HepG2 (cell line): ENCODE measurements around the gene CADPS2. TPM values are rescaled to one million over a fixed set of nuclear protein-coding genes. Genes with fewer than 3 reads are reported as not detected.

Experiments used
- ATAC-seq: fragments of 200-7000 bp; cut with Tn5 transposase; 3 replicates; pipeline ENCODE4 v1.9.1; 2020; ENCODE audit warnings: mild to moderate bottlenecking, moderate library complexity
- BruUV-seq: library from RNA; stranded (reverse); fragments of 400-500 nt; replicated peaks from 2 replicates; lab custom pipeline; 2021; lab: Mats Ljungman, UMichigan
- CTCF ChIA-PET: fragments of 300-600 bp; formaldehyde crosslinking; extraction: SDS; loops from one replicate; lab custom pipeline; 2021; ENCODE audit warnings: low total read pairs, inconsistent platforms, low intra/inter-chr PET ratio; lab: Yijun Ruan, JAX
- POLR2A ChIA-PET: fragments of 350-600 bp; sonication (Branson Sonifier 250); formaldehyde crosslinking; loops from one replicate; lab custom pipeline; 2020; ENCODE audit warnings: antibody characterized with exemption, inconsistent platforms; lab: Yijun Ruan, JAX
- DNase-seq: peaks from one replicate; pipeline ENCODE4 v3.0.0-alpha.2; 2015; ENCODE audit warnings: low spot score
- FAIRE-seq: peaks from 3 replicates; lab custom pipeline; 2011; peaks lifted over from hg19 to GRCh38; lab: Jason Lieb, UNC
- H2AFZ ChIP-seq: one replicate; pipeline ENCODE4 v1.6.1; 2011; ENCODE audit warnings: low read length, inconsistent platforms
- H3K27ac ChIP-seq: fragments of 300-600 bp; 3 replicates; pipeline ENCODE4 v1.8.0; 2011; ENCODE audit warnings: mixed run types, mild to moderate bottlenecking, mixed read lengths, low read length, inconsistent platforms; ENCODE audit not compliant: insufficient read depth; ENCODE audit errors: extremely low read length
- H3K27me3 ChIP-seq, 2 experiments: fragments of 200-600 bp in 1 of 2; 2 replicates in 1 of 2; 3 replicates in 1 of 2; pipeline versions ENCODE4 v1.6.0 to v1.8.0; 2011; ENCODE audit warnings: low read length in 2 of 2, mild to moderate bottlenecking in 2 of 2, moderate library complexity in 2 of 2, inconsistent platforms in 1 of 2; ENCODE audit not compliant: insufficient read depth in 2 of 2, control insufficient read depth in 1 of 2
- H3K36me3 ChIP-seq, 2 experiments: fragments of 200-600 bp in 1 of 2; replicated peaks in 1 of 2; 2 replicates in 1 of 2; 3 replicates in 1 of 2; pipeline versions ENCODE4 v1.5.1 to v1.8.0; 2011; ENCODE audit warnings: low read length in 2 of 2, inconsistent platforms in 1 of 2; ENCODE audit not compliant: insufficient read depth in 2 of 2, control insufficient read depth in 1 of 2
- H3K4me1 ChIP-seq: 2 replicates; pipeline ENCODE4 v1.5.1; 2012; ENCODE audit warnings: low read length, inconsistent platforms; ENCODE audit not compliant: insufficient read depth
- H3K4me2 ChIP-seq: 2 replicates; pipeline ENCODE4 v1.6.0; 2011; ENCODE audit warnings: low read depth, low read length, inconsistent platforms
- H3K4me3 ChIP-seq, 3 experiments: fragments of 200-600 bp in 1 of 3; sonication (generic), shearing (Covaris generic) in 1 of 3; replicated peaks in 1 of 3; 2 replicates each; pipeline ENCODE4 v1.5.1; 2011 to 2016; ENCODE audit warnings: low read length in 3 of 3, inconsistent platforms in 2 of 3, low read depth in 2 of 3, mild to moderate bottlenecking in 2 of 3, control low read depth in 1 of 3, mixed read lengths in 1 of 3; ENCODE audit not compliant: insufficient read depth in 1 of 3
- H3K79me2 ChIP-seq: one replicate; pipeline ENCODE4 v1.6.1; 2011; ENCODE audit warnings: low read length, inconsistent platforms; ENCODE audit not compliant: insufficient read depth
- H3K9ac ChIP-seq: 2 replicates; pipeline ENCODE4 v1.6.0; 2011; ENCODE audit warnings: mild to moderate bottlenecking, low read depth, low read length, inconsistent platforms; ENCODE audit not compliant: insufficient read depth
- H3K9me3 ChIP-seq: 2 replicates; pipeline ENCODE4 v1.5.1; 2012; ENCODE audit warnings: mild to moderate bottlenecking, low read length
- H4K20me1 ChIP-seq: 2 replicates; pipeline ENCODE4 v1.6.0; 2011; ENCODE audit warnings: inconsistent platforms, mild to moderate bottlenecking, low read length, moderate library complexity; ENCODE audit not compliant: insufficient read depth
- ELF4 ChIP-seq: sonication (generic); formaldehyde crosslinking; IDR thresholded peaks from 2 replicates; pipeline ENCODE4 v1.5.0; 2020; ENCODE audit warnings: missing genetic modification reagents, mild to moderate bottlenecking, moderate library complexity, borderline replicate concordance
- FOSL1 ChIP-seq: sonication (generic); formaldehyde crosslinking; IDR thresholded peaks from 2 replicates; pipeline ENCODE4 v1.9.0; 2021; ENCODE audit warnings: missing genetic modification reagents, borderline replicate concordance
- GLMP ChIP-seq: sonication (generic); formaldehyde crosslinking; IDR thresholded peaks from 2 replicates; pipeline ENCODE4 v1.9.0; 2021; ENCODE audit warnings: missing genetic modification reagents, mild to moderate bottlenecking, borderline replicate concordance
- KMT2A ChIP-seq: sonication (generic); formaldehyde crosslinking; IDR thresholded peaks from 2 replicates; pipeline ENCODE4 v1.4.0; 2020; ENCODE audit warnings: missing genetic modification reagents
- PHF21A ChIP-seq: sonication (generic); formaldehyde crosslinking; IDR thresholded peaks from 2 replicates; pipeline ENCODE4 v1.5.0; 2020; ENCODE audit warnings: mild to moderate bottlenecking, missing genetic modification reagents
- POLR2AphosphoS5 ChIP-seq: IDR thresholded peaks from 2 replicates; pipeline ENCODE4 v1.6.1; 2012; ENCODE audit warnings: low read depth, low read length
- SOX5 ChIP-seq: IDR thresholded peaks from 2 replicates; pipeline ENCODE4 v1.6.1; 2016; ENCODE audit warnings: borderline replicate concordance
- SOX6 ChIP-seq, 2 experiments: fragments of 450-650 bp in 1 of 2; sonication (generic) in 1 of 2; formaldehyde crosslinking in 1 of 2; IDR thresholded peaks; 2 replicates each; pipeline versions ENCODE4 v1.4.0 to v1.6.1; 2017 to 2020; ENCODE audit warnings: antibody characterized with exemption in 1 of 2, mild to moderate bottlenecking in 1 of 2, missing genetic modification reagents in 1 of 2
- TBP ChIP-seq: sonication (generic); formaldehyde crosslinking; IDR thresholded peaks from 2 replicates; pipeline ENCODE4 v1.5.0; 2020; ENCODE audit warnings: missing genetic modification reagents
- ZMAT3 ChIP-seq: sonication (generic); formaldehyde crosslinking; conservative IDR thresholded peaks from 2 replicates; pipeline ENCODE4 v1.7.0; 2021; ENCODE audit warnings: missing genetic modification reagents
- ZNF274 ChIP-seq: sonication (generic); formaldehyde crosslinking; IDR thresholded peaks from 2 replicates; pipeline ENCODE4 v1.5.1; 2020; ENCODE audit warnings: mild to moderate bottlenecking, missing genetic modification reagents
- ZNF839 ChIP-seq: sonication (generic); formaldehyde crosslinking; IDR thresholded peaks from 2 replicates; pipeline ENCODE4 v1.4.0; 2020; ENCODE audit warnings: missing genetic modification reagents, mild to moderate bottlenecking, borderline replicate concordance
- WGBS: methylation state at CpG from one replicate; pipeline ENCODE4 v1.1.6; 2017; ENCODE audit warnings: low lambda C conversion rate; 5-methylcytosine and 5-hydroxymethylcytosine counted together
- in situ Hi-C: cut with HindIII; loops from 2 replicates; pipeline ENCODE4 v1.10.0; 2017; ENCODE audit warnings: low pct_unique_long_range_greater_than_20kb; ENCODE audit not compliant: extremely low pct_ligation_motif_present
- intact Hi-C: fragments of 100-400 bp; cut with micrococcal nuclease; formaldehyde crosslinking; loops from one replicate; pipeline ENCODE4 v1.10.0; 2022; ENCODE audit not compliant: unreplicated experiment
- polyA plus RNA-seq, 8 experiments: library from polyadenylated mRNA; depleted of rRNA in 3 of 8; stranded (reverse) in 7 of 8; unstranded in 1 of 8; fragments of >200 nt; fragmentation: Illumina TruSeq in 4 of 8; extraction: Trizol in 4 of 8; gene quantifications; 2 replicates each; pipeline versions ENCODE4 v1.2.1 to v1.2.3, GENCODE V29; 2011 to 2016; ENCODE audit warnings: low read depth in 4 of 8, missing spikeins in 1 of 8, mixed read lengths in 1 of 8; ENCODE audit not compliant: insufficient read depth in 1 of 8
- total RNA-seq, 5 experiments: library from RNA; depleted of rRNA; stranded (reverse); fragments of >200 nt; fragmentation: Illumina TruSeq; extraction: Trizol; gene quantifications; 2 replicates each; pipeline ENCODE4 v1.2.3, GENCODE V29; 2016; ENCODE audit warnings: low read depth in 1 of 5
- TF ChIP-seq, protein P1 (sequence below): sonication (generic); formaldehyde crosslinking; IDR thresholded peaks from 2 replicates; pipeline ENCODE4 v1.4.0; 2020; ENCODE audit warnings: missing genetic modification reagents
- TF ChIP-seq, protein P2 (sequence below): sonication (generic); formaldehyde crosslinking; IDR thresholded peaks from 2 replicates; pipeline ENCODE4 v1.4.0; 2020; ENCODE audit warnings: missing genetic modification reagents

Gene CADPS2
- total and polyA plus RNA-seq, 2 of the 13 experiments (the other 11 are each of a cell fraction or from before 2014, with no cell fraction given), result 17.6 to 43.8 TPM

GRCh38 chr7:122752583-122752982, 133.7 kb downstream of the CADPS2 start (continued):
- TF ChIP-seq, protein P1, sequence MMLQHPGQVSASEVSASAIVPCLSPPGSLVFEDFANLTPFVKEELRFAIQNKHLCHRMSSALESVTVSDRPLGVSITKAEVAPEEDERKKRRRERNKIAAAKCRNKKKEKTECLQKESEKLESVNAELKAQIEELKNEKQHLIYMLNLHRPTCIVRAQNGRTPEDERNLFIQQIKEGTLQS (CRISPR knock-in tag), result peak; percentile 22; the same call in 1 of the 2 replicates
- TF ChIP-seq PHF21A (CRISPR knock-in tag) (peak; percentile 33; the same call in 1 of the 2 replicates), ZNF274 (no peak), SOX5 (CRISPR knock-in tag) (peak; percentile 98), KMT2A (CRISPR knock-in tag) (no peak), SOX6 (IDR thresholded peaks at IDR 0.05) (no peak), SOX6 (CRISPR knock-in tag; IDR thresholded peaks at IDR 0.05) (peak; percentile 97)

GRCh38 chr7:122750389-122750788, 135.9 kb downstream of the CADPS2 start:
- Histone ChIP-seq H3K36me3 (no peaks in the 10 kb centered on the region; a peak in 1 of 5 replicates), H3K27me3 (no peaks in the 10 kb centered on the region), H3K4me3 (no peak overlapping the region), H3K79me2 (peaks cover 4% of the 10 kb centered on the region), H2AFZ (no peak overlapping the region)
- TF ChIP-seq TBP (no peak), POLR2AphosphoS5 (no peak), ZMAT3 (CRISPR knock-in tag) (no peak), ELF4 (CRISPR knock-in tag) (no peak), ZNF839 (CRISPR knock-in tag) (no peak), GLMP (CRISPR knock-in tag) (no peak), FOSL1 (no peak)
- TF ChIP-seq, protein P2, sequence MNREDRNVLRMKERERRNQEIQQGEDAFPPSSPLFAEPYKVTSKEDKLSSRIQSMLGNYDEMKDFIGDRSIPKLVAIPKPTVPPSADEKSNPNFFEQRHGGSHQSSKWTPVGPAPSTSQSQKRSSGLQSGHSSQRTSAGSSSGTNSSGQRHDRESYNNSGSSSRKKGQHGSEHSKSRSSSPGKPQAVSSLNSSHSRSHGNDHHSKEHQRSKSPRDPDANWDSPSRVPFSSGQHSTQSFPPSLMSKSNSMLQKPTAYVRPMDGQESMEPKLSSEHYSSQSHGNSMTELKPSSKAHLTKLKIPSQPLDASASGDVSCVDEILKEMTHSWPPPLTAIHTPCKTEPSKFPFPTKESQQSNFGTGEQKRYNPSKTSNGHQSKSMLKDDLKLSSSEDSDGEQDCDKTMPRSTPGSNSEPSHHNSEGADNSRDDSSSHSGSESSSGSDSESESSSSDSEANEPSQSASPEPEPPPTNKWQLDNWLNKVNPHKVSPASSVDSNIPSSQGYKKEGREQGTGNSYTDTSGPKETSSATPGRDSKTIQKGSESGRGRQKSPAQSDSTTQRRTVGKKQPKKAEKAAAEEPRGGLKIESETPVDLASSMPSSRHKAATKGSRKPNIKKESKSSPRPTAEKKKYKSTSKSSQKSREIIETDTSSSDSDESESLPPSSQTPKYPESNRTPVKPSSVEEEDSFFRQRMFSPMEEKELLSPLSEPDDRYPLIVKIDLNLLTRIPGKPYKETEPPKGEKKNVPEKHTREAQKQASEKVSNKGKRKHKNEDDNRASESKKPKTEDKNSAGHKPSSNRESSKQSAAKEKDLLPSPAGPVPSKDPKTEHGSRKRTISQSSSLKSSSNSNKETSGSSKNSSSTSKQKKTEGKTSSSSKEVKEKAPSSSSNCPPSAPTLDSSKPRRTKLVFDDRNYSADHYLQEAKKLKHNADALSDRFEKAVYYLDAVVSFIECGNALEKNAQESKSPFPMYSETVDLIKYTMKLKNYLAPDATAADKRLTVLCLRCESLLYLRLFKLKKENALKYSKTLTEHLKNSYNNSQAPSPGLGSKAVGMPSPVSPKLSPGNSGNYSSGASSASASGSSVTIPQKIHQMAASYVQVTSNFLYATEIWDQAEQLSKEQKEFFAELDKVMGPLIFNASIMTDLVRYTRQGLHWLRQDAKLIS, result no peak
- TF ChIP-seq, all 625 proteins: peak for 0
- no peak overlapping the region for H3K27ac ChIP-seq
- BruUV-seq, result no TSS peak
- FAIRE-seq (no peak), ATAC-seq (no peak), DNase-seq (no peak)
- WGBS, result 99% methylated on average over 2 of the region's 2 CpGs
- no peaks in the 10 kb centered on the region for H4K20me1 ChIP-seq
- H3K9me3 ChIP-seq, result no peaks in the 10 kb centered on the region
- intact Hi-C loops (loop anchor here (5.0 kb wide), 1 partner anchor 137 kb away; the partner anchor contains the start of gene CADPS2), in situ Hi-C loops (no loop called here)
- H3K4me2 ChIP-seq, result no peak overlapping the region
- no peak overlapping the region for H3K9ac ChIP-seq
- H3K4me1 ChIP-seq, result peaks cover 41% of the 10 kb centered on the region
- ChIA-PET CTCF (no interaction called here), POLR2A (interaction anchor here (0.5 to 1.3 kb wide), 2 partner anchors 54 to 247 kb away, joined by 3 read pairs; no protein-coding TSS in a partner anchor)
